NCI-H82 treated with DMSO at 0.1 percent for 48 hours (cell line): ENCODE results near the gene ABL1.

Source experiments
- DNase-seq: peaks from one replicate; lab custom pipeline; 2025; ENCODE audit not compliant: unreplicated experiment; lab: John Stamatoyannopoulos, UW

Gene ABL1

DNA sequence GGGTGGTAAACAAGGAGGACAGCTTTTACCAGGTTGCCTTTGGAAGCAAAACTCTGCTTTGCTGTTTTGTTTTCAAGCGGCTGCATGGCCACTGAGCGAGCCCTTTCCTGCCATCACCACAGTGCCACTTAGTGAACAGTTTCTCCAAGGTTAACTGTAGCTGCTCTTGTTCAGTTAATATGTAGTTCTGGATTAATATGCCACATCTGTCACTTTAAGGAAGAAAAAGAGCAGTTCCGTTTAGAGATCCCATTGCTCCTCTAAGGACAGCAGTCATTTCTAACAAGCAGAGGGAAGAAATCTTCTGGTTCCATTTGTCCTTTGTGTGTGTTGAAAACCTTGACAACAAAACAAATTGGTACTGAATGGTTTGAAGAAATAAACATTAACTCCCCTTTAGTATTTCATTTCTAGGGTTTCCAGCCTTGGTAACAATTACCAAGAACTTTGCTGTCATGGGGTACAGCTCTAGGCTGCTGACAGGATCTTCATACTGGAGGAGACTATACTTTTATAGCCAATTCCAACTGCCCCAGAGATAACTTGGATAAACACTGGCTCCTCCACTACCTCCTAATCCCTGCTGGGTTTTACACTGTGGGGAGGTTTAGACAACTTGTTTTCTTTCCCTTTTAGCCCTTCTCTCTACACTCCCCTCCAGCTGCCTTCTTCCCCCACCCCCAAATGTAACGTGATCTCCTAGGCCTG, 10.3 kb upstream of the ABL1 start:
- DNase-seq: peak; percentile 90

DNA sequence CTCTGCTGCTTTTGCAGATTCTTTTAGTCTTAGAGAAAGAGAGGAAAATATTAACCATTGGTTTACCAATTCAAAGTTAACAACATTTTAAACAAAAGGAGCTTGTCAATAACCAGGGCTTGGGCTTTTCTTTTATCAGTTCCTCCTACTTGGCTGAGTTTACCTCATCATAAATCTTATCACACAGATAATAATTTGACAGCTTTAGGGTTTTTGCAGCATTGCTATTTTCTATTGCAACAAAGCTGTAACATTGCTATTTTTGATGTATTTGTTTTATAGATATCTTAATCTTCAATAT, 9.8 kb upstream of the ABL1 start:
- no peak for DNase-seq

DNA sequence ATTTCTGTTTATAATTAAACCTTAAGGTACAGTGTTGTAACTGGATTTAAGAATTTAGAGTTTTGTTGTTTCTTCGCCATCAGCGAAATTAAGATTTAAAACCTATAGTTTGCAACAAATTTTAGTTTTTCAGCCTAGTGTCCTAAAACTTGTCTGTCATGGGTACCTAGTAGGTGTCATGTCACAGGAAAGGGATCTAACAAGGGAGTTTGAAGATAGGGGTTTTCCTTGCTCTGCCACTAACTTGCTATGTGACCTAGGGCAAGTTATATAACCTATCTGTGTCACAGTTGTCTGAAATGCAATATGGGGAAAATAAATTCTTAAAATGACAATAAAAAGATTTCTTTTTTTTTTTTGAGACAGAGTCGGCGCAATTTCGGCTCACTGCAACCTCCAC, 9.2 kb upstream of the ABL1 start:
- no peak for DNase-seq

DNA sequence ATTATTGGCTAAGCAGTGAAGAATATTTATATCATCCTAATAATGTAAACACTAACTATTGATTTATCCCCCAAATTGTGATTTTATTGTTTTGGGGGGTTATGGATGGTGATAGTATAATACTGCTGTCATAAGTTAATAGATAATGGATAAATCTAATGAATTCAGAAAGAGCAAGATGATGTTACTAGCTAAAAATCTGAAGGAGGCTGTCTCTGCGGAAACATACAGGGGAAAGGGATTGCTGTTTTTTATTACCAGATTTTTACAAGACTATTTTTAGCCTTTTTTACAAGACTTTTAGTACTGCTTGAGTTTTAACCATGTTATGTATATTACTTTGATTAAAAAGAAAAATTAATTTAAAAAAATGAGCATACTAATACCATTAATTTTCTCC, 5.3 kb upstream of the ABL1 start:
- DNase-seq: no peak

- DNase-seq: no peak
Observed at GRCh38 chr9:130830231-130830760, 4.8 kb upstream of the ABL1 start.

DNA sequence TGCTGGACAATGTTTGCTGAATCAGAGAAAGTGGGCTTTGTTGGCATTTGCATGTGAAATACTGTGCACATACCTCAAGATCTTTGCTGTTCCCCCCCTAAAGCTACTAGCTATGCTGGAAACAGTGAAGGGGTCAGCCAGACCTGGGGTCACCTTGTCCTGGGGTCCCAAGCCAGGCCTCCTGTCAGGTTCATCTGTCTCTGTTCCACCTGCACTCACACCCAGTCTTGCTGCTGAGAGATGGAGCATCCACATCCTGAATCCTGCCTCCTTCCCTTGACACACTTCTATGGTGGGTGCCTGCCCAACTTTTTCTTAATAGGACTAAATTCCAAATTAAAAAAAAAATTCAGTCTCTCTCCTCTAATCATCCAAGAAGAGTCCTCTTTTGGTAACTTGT, 4.0 kb upstream of the ABL1 start:
- DNase-seq: no peak

DNA sequence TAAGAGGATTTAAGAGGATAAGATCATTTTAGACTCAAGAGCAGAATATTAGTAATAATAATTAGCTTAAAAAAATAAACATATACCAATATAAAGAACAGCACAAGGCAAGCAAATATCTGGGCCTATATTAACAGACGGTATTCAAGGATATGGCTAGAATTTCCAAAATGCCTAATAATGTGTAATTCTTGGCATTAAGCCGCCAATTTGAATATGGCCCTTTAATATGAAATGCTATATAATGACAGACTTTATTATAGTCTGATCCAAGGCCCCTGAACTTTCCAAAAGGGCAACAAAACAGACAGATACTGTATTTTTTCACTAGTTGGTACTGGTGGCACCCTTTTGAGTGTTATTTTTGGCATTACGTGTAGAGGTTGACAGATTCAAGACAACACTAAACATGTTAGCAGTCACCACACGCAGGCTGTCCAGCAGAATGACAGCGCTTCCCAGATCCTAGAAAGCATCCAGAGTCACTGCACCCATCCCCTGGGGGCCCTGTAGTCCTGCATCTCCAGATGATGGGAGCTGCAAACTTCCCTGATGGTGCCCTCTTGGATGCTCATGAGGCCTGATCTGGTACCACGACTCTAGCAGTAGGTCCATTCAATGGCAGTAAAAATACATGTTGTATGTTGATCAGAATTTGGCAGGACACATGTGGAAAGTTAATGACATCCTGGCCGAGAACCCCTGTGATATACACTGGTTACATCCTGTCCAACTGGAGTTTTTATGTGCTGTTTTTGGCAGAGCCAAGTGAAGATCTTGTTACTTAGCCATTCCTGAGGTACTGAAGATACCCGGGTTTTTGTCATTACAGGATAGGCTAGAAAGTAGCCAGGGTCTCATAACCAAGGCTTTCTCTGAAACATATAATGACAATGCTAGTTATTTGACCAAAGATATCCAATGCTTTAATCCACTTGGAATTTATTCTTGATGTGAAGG, 1.7 kb upstream of the ABL1 start:
- DNase-seq: no peak

DNA sequence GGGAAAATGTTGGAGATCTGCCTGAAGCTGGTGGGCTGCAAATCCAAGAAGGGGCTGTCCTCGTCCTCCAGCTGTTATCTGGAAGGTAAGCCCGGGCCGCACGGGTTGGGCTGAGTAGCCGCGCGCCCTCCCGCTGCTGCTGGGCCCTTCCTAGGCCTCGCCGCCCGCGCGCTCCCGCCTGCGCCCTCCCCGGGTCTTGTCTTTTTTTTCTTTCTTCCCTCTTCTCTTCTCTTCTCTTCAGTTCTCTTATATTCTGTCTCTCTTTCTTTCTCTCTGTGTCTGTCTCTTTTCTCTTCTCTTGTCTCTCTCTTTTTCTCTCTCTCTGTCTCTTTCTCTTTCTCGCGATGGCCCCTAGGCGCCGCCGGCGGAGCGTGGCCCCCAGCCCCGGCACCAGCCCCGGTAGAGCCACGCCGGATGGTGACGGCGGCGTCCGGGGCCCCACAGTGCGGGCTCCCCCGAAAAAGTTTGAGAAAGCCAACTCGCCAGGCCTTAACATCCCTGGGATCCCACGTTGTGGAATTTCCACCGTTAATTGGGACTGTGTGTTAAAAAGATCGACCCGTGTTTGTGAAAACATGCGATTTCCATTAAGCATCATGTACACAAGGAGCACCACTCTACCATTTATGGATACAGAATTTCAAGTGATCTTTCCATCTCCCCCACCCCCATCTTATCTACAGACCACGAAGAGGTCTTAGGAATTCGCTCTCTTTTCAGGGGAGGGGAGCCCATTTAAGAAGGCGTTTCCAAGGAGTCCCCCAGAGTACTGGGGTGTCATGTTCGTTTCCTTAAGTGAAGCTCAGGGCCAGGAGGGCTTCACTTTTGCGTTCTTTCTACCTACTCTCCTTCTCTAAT, 616 bp downstream of the ABL1 start:
- DNase-seq: peak; percentile 53

DNA sequence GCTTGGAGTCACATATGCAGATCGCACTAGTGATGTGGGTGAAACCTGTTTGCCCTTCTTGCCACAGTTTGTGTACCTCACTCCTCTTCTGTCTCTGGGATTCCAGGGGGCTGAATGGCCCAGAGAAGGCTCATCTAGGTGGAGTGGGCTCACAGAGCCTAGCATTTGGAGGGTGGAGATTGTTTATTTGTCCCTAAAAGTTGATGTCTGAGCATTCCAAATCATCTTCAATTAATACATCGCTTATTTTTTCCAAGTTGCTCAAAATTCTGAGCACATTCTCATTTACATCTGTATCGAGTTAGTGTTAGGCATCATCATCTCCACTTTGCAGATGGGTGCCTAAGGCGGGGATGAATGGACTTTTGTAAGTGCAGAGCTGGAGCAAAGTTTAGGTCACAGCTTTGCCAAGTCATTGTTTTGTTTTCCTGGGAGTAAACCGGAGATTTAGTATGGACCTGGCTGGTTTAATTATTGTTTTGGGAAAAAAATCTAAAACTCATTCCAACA, 2.0 kb downstream of the ABL1 start:
- DNase-seq: no peak

GRCh38 chr9:130837643-130838042, 2.6 kb downstream of the ABL1 start:
- DNase-seq: no peak

DNA sequence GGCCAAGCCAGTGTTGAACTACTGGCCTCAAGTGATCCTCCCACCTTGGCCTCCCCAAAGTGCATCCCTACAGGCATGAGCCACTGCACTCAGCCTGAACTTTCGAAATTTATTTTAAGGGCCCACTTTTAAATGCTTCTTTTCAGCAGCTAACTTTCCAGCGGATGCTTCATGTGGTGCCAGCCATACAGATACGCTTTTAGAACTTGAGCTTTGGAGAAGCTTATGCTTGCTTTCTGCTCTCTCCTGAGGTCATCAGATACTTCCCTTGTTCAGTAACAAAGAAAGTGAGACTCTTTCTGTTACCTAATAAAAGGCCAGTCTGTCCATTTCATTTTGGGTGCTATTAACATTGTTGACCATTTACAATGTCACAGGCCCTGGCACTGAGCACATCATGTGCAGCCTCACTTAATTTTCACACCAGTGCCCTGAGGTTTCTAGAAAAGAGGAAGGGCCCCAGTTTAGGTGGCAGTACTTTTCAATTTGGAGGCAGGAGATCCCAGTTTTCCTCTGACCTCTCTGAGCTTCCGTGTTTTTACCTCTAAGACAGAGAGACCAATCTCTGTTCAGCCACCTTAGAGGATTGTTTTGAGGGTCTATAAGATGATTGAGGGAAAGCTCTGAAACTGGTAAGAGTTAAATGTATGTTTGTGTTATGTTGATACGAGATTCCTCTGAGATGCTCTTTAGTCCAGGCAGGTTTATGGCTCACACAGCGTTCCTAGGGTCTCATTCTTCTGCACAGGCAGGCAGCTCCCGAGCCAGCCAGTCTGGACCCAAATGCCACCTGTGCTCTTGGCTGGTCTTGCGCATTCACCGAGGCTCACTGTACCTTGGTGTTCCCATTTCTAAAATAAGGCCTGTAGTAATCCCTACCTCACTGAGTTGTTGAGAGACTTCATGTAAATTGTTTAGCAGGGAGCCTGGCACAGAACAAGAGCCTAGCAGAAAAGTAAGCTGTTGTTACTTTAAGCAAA, 4.4 kb downstream of the ABL1 start:
- DNase-seq: no peak

- no peak for DNase-seq
Observed at GRCh38 chr9:130842545-130842944, 7.5 kb downstream of the ABL1 start.

DNA sequence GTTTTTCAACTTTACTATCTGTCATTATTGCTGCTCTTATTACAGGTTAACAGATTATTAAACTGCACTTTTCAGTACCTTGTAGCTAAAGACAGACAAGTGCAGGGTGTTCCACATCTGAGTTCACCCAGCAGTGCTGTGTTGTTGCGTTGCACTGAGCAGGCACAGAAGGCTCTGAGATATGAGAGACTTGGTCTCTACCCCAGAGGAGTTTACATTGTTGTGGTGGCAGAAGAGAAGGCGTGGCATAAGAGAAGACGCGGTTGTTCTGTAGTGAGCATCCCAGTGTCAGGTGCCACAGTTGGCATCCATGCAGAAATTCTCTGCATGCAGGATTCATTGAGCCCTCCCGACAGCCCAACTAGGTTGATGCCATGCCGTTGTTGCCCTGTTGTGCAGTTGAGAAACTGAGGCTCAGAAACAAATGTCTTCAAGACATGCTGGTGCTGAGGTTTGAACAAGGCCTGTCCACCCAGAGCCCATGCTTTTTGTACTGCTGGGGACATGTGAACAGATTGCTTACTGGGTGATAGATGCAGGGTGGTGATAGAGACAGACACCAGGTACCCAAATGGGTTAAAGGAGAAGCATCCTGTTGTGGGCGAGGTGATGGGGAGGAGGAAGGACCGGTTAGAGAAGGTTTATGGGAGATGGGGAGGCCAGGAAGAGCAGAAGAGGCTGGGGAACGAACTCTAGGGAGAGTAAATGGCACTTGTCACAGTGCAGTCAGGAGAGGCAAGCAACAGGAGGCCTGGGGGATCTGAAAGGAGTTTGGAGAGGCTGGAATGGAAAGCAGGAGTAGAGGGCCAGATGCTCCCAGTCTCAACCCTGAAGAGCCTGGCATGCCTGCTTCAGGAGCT, 8.2 kb downstream of the ABL1 start:
- no peak for DNase-seq

- DNase-seq: no peak
Observed at GRCh38 chr9:130844044-130844451, 9.0 kb downstream of the ABL1 start.

DNA sequence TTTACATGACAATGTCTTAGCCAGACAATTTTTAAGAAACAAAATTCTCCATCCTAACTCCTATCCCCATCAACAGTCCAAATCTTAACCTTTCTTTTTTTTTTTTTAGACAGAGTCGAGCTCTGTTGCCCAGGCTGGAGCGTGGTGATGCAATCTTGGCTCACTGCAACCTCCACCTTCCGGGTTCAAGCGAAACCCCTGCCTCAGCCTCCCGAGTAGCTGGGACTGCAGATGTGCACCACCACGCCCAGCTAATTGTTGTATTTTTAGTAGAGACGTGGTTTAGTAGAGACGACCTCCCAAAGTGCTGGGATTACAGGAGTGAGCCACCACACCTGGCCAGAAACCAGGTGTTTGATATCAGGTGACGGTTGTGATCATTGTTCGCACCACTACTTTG, 10.2 kb downstream of the ABL1 start:
- no peak for DNase-seq

DNA sequence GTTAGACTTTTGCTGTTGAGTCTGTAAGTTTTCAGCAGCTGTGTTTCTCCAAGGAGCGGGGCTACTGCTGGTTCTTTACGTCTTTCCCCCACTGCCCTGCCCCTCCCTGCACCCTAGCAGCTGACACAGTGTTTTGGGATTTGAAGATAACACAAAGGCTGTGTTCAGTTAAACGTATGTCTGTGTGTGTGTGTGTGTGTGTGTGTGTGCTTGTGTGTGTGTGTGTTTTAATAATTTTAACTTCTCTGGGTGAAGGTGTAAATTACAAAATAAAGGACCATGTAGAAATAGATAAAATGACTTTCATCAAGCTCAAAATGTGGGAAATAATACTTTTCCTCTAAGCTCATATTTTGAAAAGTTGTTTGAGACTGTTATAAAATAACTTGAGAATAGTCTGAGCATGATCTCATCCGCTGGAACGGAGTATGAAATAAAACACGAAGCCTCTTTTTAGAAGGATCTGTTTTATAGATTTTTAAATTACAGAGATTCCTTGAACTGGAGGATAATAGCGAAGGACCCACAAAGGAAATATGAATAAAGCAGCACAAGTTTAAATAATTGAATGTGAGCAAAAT, 10.9 kb downstream of the ABL1 start:
- DNase-seq: no peak

DNA sequence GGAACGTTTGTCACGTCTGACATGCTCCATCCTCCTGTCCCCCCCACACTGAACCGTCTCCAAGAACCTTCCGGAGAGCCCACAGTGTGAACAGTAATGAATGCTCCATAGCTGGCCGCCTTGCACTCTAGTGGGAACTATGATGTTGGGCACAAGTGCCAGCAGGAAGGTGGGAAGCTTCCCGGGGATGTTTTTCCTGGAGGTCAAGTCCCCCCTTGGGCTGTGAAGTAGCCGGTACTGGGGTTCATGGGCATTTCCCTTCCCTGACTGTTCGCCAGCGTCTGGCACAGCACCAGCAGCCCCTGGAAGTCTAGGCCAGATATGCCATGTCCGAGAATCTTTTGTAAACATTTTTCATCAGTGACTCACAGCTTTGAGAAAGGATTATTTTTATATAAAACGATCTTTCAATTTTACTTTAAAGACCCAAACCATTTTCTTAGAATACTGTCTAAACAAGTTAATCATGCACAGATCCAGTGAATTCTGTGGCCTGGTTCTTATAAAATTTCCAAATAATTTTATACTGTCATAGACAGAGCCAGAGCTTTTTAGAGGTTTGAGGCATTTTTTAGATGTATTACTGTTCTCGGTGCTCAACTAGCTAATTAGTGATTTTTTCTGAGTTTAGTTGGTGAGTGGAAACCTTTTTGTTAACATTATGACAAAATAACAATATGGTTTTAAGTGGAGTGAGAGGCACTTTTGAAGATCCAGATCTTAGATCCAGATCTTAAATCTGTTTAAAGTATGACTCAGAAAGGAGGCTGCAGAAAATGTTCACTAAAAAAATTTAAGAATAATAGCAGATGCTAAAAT, 11.6 kb downstream of the ABL1 start:
- no peak for DNase-seq
